IPS-18a (cell line): ENCODE measurements around the gene ZDHHC14.

Experiments
- H3K27ac ChIP-seq: one replicate; pipeline ENCODE4 v1.5.1; 2013; ENCODE audit warnings: low read length
- H3K27me3 ChIP-seq: one replicate; pipeline ENCODE4 v1.6.1; 2013; ENCODE audit warnings: mild to moderate bottlenecking, low read length; ENCODE audit not compliant: control insufficient read depth, insufficient read depth
- H3K36me3 ChIP-seq: one replicate; pipeline ENCODE4 v1.6.1; 2013; ENCODE audit warnings: low read depth, low read length; ENCODE audit not compliant: control insufficient read depth
- H3K4me1 ChIP-seq: one replicate; pipeline ENCODE4 v1.6.1; 2013; ENCODE audit warnings: low read depth, low read length; ENCODE audit not compliant: control insufficient read depth
- H3K4me3 ChIP-seq: one replicate; pipeline ENCODE4 v1.5.1; 2013; ENCODE audit warnings: low read length
- H3K9ac ChIP-seq: one replicate; pipeline ENCODE4 v1.6.1; 2013; ENCODE audit warnings: mild to moderate bottlenecking, low read length, moderate library complexity
- H3K9me3 ChIP-seq: one replicate; pipeline ENCODE4 v1.6.1; 2013; ENCODE audit warnings: low read depth, low read length; ENCODE audit not compliant: control insufficient read depth

ZDHHC14 gene

GRCh38 chr6:157561929-157562810, 181.2 kb downstream of the ZDHHC14 start:
- Histone ChIP-seq H3K9ac (no peak overlapping the region), H3K4me1 (no peaks in the 10 kb centered on the region), H3K9me3 (no peaks in the 10 kb centered on the region), H3K27me3 (no peaks in the 10 kb centered on the region), H3K36me3 (no peaks in the 10 kb centered on the region), H3K4me3 (no peak overlapping the region), H3K27ac (no peak overlapping the region)

- no peaks in the 10 kb centered on the region for H3K9me3 ChIP-seq
- H3K4me1 ChIP-seq, result no peaks in the 10 kb centered on the region
- H3K36me3 ChIP-seq, result no peaks in the 10 kb centered on the region
- no peaks in the 10 kb centered on the region for H3K27me3 ChIP-seq
- no peak overlapping the region for H3K27ac ChIP-seq
- H3K9ac ChIP-seq, result no peak overlapping the region
- no peak overlapping the region for H3K4me3 ChIP-seq
These were observed 182.0 kb downstream of the ZDHHC14 start for GRCh38 chr6:157562997-157563396.

GRCh38 chr6:157563611-157564284, 182.8 kb downstream of the ZDHHC14 start:
- Histone ChIP-seq H3K27ac (no peak overlapping the region), H3K4me3 (no peak overlapping the region), H3K4me1 (no peaks in the 10 kb centered on the region), H3K9ac (no peak overlapping the region), H3K27me3 (no peaks in the 10 kb centered on the region), H3K36me3 (no peaks in the 10 kb centered on the region), H3K9me3 (no peaks in the 10 kb centered on the region)

- Histone ChIP-seq H3K4me1 (peaks cover 4% of the 10 kb centered on the region), H3K9ac (no peak overlapping the region), H3K27ac (no peak overlapping the region), H3K36me3 (no peaks in the 10 kb centered on the region), H3K4me3 (no peak overlapping the region), H3K27me3 (no peaks in the 10 kb centered on the region), H3K9me3 (no peaks in the 10 kb centered on the region)
These were observed 187.7 kb downstream of the ZDHHC14 start for GRCh38 chr6:157568702-157569101.

- H3K9me3 ChIP-seq, result no peaks in the 10 kb centered on the region
- H3K4me1 ChIP-seq, result peaks cover 4% of the 10 kb centered on the region
- no peaks in the 10 kb centered on the region for H3K36me3 ChIP-seq
- H3K27ac ChIP-seq, result no peak overlapping the region
- H3K4me3 ChIP-seq, result no peak overlapping the region
- H3K9ac ChIP-seq, result no peak overlapping the region
- no peaks in the 10 kb centered on the region for H3K27me3 ChIP-seq
These were observed 188.6 kb downstream of the ZDHHC14 start for GRCh38 chr6:157569543-157569942.

GRCh38 chr6:157570104-157570503, 189.1 kb downstream of the ZDHHC14 start:
- no peaks in the 10 kb centered on the region for H3K9me3 ChIP-seq
- H3K27me3 ChIP-seq, result no peaks in the 10 kb centered on the region
- no peak overlapping the region for H3K4me3 ChIP-seq
- H3K9ac ChIP-seq, result no peak overlapping the region
- H3K27ac ChIP-seq, result no peak overlapping the region
- no peaks in the 10 kb centered on the region for H3K36me3 ChIP-seq
- peaks cover 4% of the 10 kb centered on the region for H3K4me1 ChIP-seq

- Histone ChIP-seq H3K4me1 (peaks cover 4% of the 10 kb centered on the region), H3K27me3 (no peaks in the 10 kb centered on the region), H3K36me3 (no peaks in the 10 kb centered on the region), H3K27ac (no peak overlapping the region), H3K9me3 (no peaks in the 10 kb centered on the region), H3K9ac (no peak overlapping the region), H3K4me3 (no peak overlapping the region)
These were observed 189.8 kb downstream of the ZDHHC14 start for GRCh38 chr6:157570752-157571151.

- Histone ChIP-seq H3K36me3 (no peaks in the 10 kb centered on the region), H3K4me3 (no peak overlapping the region), H3K9me3 (no peaks in the 10 kb centered on the region), H3K4me1 (peaks cover 4% of the 10 kb centered on the region), H3K9ac (no peak overlapping the region), H3K27me3 (no peaks in the 10 kb centered on the region), H3K27ac (no peak overlapping the region)
These were observed 190.3 kb downstream of the ZDHHC14 start for GRCh38 chr6:157571269-157571668.

GRCh38 chr6:157571950-157572349, 191.0 kb downstream of the ZDHHC14 start:
- Histone ChIP-seq H3K9me3 (no peaks in the 10 kb centered on the region), H3K4me1 (peaks cover 4% of the 10 kb centered on the region), H3K9ac (no peak overlapping the region), H3K27me3 (no peaks in the 10 kb centered on the region), H3K27ac (no peak overlapping the region), H3K36me3 (no peaks in the 10 kb centered on the region), H3K4me3 (no peak overlapping the region)

GRCh38 chr6:157574851-157575424, 193.9 kb downstream of the ZDHHC14 start:
- no peaks in the 10 kb centered on the region for H3K9me3 ChIP-seq
- no peak overlapping the region for H3K27ac ChIP-seq
- peaks cover 4% of the 10 kb centered on the region for H3K4me1 ChIP-seq
- no peaks in the 10 kb centered on the region for H3K36me3 ChIP-seq
- H3K9ac ChIP-seq, result no peak overlapping the region
- no peak overlapping the region for H3K4me3 ChIP-seq
- no peaks in the 10 kb centered on the region for H3K27me3 ChIP-seq

- Histone ChIP-seq H3K9me3 (no peaks in the 10 kb centered on the region), H3K4me1 (peaks cover 4% of the 10 kb centered on the region)
These were observed 194.6 kb downstream of the ZDHHC14 start for GRCh38 chr6:157575436-157576145.

More at GRCh38 chr6:157575436-157576145, 194.6 kb downstream of the ZDHHC14 start:
- H3K4me3 ChIP-seq, result no peak overlapping the region
- no peak overlapping the region for H3K9ac ChIP-seq
- H3K27ac ChIP-seq, result no peak overlapping the region
- H3K27me3 ChIP-seq, result no peaks in the 10 kb centered on the region
- H3K36me3 ChIP-seq, result no peaks in the 10 kb centered on the region
